GM19468 (cell line): ENCODE results near the gene NPRL2.
A peak's percentile ranks its signal among the peaks of the same experiment; 100 is the strongest.

ENCODE experiments used
- ATAC-seq: cut with Tn5 transposase; IDR thresholded peaks from one replicate; pipeline ENCODE4 v1.9.1; 2021; ENCODE audit warnings: mild to moderate bottlenecking, moderate library complexity, moderate number of reproducible peaks; ENCODE audit not compliant: unreplicated experiment; ENCODE audit errors: extremely low read depth

NPRL2 gene

DNA sequence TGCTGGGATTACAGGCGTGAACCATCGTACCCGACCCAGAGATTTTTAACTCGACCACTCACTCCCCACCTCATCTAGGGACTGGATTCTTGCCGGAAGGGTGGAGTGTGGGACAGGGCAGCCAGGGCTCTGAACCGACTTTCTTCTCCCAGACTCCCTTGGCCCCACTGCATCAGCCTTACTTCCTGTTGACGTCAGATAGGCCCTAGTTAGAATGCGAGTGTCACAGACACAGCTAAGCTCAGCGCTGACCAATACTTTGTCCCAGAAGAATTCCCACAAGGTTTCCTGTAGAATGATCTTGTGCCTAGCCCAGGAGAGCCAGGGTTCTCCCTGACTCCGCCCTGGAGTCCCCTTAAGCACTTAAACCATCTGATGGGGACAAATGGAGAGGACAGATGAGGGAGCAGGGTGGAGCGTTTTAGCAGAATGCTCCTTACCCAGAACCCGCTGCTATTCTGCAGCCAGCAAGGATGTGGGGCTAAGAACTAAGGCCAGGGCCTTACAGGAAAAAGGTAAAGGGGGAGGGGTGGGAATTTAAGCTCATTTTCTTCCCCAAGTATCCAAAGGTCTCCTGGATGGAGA, 16.7 kb downstream of the NPRL2 start:
- no peak for ATAC-seq

DNA sequence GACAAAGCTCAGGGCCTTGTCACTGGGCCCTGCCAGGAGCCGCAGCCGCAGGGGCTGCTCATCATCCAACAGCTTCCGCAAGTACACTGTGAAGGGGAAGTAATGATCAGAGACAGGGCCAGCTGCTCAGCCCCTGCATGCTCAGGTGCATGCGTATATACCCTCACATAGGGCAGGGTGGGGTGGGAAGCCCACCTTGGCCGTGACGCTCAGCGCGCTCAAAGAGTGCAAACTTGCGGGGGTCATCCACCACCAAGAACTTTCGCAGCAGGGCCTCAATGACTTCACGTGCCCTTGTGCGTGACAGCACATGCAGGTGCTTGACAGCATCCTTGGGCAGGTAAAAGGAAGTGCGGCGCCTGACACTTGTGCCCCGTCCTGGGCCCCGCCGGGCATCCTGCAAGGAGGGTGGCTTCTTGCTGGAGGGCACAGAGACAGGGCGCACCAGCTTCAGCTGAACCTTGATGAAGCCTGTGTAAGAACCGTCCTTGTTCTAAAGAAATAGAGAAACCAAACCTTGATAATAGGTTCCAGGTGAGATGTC, 19.1 kb downstream of the NPRL2 start:
- no peak for ATAC-seq

- ATAC-seq, result no peak
Observed at GRCh38 chr3:50330330-50330729, 20.2 kb downstream of the NPRL2 start.

GRCh38 chr3:50327943-50328691, 22.5 kb downstream of the NPRL2 start, which contains the start of gene TUSC2:
Gene TUSC2, minus strand, starts transcription at chr3:50328223. Its CDS starts 124 bp downstream, at chr3:50328099.
- ATAC-seq, result peak; percentile 74

GRCh38 chr3:50327129-50327528, 23.4 kb downstream of the NPRL2 start:
- no peak for ATAC-seq

- ATAC-seq, result no peak
Observed at GRCh38 chr3:50326182-50326541, 24.4 kb downstream of the NPRL2 start.

- ATAC-seq, result no peak
Observed at GRCh38 chr3:50325497-50326181, 24.9 kb downstream of the NPRL2 start.

DNA sequence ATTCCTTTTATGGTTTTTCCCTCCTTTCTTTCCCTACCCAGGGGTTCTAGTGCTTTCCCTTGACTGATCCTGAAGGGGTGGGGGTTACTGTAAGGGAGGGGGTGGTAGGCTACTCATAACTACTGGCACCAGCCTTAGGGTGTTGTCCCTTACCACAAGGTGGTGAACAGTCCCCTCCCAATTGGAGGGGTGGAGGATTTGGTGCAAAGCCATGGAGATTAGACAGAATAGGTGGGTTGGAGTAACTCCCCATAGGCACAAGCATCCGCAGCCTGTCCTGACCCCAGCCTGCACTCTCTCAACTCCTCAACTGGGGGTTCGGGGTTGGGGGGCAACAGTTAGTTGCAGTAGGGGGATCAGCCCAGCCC, 25.5 kb downstream of the NPRL2 start:
- ATAC-seq, result no peak

GRCh38 chr3:50324351-50325112, 26.0 kb downstream of the NPRL2 start:
- no peak for ATAC-seq

DNA sequence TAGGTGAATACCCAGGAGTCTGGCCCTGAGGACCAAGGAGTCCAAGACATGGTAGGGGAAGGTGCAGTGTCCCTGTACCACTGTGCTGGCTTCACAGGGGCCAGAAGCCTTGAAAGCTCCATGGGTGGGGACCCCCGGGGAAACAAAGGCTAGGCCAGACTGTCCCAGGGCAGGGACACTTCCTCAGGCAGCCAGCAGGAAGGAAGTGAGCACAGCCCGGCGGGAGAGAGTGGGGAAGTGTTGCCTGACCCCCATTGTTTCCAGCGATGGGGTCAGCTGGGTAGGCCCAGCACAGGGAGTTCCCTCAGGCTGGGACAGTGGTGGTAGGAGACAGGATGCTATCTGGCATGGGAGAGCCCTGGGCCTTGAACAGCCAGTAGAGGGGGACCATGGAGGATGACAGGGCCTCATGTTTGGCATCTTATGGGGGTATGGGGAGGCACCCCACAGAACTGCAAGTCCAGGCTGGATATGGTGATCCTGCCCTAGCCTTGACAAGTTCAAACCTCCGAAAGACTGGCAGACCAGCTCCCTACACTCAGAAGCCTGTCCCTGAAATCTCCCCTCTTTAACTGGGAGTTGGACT, 26.9 kb downstream of the NPRL2 start:
- ATAC-seq, result no peak

- ATAC-seq, result no peak
Observed at GRCh38 chr3:50323092-50323600, 27.4 kb downstream of the NPRL2 start.

- no peak for ATAC-seq
Observed at GRCh38 chr3:50322386-50323091, 28.0 kb downstream of the NPRL2 start, which contains the start of gene HYAL2. Gene HYAL2, minus strand, starts transcription at chr3:50322745. Its CDS starts 2,256 bp downstream, at chr3:50320489.

DNA sequence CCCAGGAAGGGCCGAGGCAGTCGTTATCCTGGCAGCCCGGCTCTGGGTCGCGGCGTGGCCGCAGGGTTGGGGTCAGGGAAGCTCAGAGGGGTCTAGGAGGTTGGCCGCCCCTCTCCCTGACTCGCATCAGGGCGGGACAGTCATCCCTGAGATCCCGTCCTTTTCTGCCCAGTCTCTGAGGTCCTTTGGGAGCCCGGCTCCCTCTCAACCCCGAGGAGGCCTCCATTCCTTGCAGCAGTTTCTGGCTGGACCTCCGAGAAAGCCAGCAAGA, 28.5 kb downstream of the NPRL2 start:
- no peak for ATAC-seq

GRCh38 chr3:50321336-50322114, 29.1 kb downstream of the NPRL2 start:
- ATAC-seq, result peak; percentile 55

DNA sequence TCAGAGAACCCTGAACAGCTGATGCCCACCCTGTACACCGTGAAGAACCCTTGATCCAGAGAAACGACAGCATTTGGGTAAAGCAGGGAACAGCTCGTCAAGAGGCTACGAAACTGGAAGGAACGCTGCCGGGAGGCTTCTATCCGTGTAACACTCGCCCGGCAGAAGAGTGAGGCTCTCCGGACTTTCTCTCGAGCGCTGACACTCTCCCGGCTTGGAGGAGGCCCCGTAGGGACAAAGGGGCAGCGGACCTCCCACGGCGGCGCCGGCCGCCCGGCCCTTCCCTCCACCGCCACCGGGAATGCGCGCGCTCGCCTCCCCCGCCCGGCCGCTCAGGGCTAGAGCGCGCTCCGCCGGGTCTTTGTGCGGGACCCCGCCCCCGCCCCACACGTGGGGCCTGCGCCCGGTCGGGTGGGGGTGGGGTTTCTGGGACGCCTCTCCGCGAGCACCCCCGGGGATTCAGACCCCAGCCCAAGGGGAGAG, 29.7 kb downstream of the NPRL2 start:
- no peak for ATAC-seq

DNA sequence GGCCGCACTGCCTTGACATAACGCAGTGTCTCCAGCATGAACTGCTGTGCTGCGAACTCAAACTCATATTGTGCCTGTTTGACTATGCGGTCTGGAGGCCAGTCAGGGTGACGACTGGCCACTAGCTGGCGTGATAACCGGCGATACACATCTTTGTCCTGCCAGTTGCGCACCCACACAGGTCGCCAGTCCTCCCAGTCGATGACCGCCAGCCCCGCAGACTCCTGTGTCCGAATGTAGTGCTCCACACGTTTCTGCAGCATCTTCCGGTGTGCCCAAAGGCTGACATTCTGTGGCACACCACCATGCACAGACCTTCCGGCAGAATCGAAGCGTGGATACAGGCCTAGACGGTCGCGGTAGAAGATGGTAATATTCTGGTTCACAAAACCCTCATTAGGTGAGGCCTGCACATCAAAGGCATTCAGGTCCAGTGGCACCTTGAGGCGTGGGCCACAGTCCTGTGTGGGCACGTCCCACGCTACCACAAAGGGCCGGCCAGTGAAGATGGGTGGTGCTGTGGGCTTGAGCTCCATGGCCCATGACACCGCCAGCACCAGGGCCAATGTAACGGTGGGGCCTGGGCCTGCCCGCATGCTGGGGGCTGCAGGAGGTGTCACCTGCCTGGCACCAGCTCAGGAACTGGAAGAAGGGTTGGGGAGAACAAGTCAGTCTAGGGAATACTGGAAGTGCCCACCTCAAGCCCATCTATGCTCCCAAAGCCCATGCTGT, 30.5 kb downstream of the NPRL2 start:
- no peak for ATAC-seq

DNA sequence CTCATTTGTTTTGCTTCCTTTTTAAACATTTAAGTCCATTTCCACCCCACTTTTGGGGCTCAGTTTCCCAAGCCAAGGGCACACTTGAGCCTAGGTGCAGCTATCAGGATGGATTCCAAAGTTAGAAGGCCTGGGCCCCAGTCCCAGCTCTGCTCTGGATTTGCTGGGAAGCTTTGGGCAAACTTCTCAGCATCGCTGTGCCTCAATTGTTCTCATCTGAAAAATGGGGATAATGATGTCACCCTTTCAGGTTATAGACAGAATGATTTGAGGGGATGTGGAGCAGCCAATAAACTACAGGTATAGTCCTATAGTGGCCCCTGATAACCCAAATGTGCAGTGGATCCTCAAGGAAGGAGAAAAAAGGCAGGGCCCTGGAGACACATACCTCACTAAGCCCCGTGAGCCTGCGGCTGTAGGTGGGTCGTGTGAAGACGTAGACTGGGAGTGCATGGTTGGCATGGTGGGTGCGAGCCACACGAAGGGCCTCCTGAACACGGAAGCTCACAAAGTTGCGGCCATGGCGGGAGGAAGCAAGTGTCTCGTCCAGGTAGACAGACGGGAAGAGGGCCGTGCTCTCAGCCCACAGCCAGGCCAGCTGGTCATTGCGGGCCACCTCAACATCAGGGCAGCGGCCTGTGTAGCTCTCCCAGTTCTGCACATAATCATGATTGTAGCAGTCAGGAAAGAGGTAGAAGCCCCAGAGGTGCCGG, 31.2 kb downstream of the NPRL2 start:
- no peak for ATAC-seq
